GM18868 (cell line): ENCODE results near the gene LRP2.
"Not testable (repeated sequence)": the region's sequence is repeated elsewhere in the genome, so short reads cannot be mapped to it uniquely, and the experiment has no call there.

ENCODE experiments used
- ATAC-seq: cut with Tn5 transposase; IDR thresholded peaks from one replicate; pipeline ENCODE4 v1.9.1; 2021; ENCODE audit warnings: mild to moderate bottlenecking, moderate library complexity; ENCODE audit not compliant: unreplicated experiment

LRP2 gene

DNA sequence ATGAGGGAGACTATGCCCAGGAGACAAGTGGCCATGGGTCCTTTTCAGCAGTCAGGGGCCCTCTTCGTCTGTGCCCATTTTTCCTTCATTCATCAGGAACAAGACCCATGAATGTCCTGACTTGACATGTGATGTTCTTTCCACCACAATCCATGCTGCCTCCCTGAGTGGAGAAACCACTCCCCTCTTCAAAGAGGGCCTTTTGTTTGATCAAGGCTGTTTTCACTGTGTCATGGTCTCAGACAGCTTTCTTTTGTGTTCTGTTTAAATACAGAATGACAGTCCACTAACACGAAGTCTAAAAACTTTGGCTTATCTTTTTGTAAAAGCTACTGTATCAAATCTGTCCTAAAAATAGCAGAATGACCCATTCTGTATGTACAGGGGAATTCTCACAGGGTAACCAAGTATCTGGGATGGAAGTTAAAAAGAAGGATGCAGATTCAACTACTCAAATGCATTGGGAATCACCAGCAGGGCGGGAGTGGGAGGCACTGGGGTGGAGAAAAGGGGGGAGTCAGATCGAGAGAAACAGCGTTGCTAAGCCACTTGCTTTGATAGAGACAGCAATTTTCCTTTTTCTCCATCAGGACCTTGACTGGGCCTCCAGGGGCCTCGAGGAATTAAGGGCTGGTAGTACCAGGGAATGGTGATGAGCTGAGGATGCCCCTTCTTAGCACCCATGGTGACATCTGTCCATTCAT is 13.9 kb downstream of the LRP2 start:
- no peak for ATAC-seq

DNA sequence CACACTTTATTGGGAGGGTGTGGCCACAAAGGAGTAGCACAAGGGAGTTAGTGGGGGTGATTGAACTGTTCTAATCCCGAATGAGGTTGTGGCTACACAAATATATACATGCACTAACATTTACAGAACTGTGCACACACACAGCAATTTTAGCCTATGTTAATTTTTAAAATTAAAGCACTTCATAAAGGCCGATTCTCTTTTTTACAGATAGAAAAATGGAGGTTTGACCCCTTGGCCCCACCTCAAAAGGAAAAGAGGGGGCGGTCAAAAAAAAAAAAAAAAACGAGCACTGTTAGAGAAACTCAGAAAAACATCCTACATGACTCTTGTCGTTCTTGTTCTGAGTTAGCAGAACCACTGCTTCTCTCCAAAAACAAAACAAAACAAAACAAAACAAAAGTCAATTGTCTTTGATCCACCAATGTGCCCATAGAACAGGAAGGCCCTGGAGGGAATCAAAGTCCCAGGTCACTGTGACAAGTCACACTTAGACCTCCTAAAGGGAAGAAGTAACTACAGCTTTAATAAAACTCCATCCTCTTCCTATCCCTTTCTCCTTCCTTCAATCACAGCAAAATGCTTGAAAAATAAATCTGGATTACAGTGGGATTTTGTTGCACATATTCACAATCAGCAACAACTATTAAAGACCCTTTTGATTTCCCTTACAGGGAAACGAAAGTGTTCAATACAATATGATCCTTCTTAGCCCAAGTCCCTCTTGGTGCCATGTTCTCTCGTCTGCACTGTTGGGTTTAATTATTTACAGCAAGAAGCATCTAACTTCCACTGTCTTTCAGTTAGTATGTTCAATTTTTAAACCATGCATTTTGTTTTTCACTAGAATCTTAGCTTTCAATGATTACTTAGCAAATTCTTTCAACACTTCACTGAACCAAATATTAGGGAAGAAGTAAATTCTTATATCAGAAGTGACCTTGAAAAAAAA is 16.6 kb downstream of the LRP2 start:
- ATAC-seq = no peak

DNA sequence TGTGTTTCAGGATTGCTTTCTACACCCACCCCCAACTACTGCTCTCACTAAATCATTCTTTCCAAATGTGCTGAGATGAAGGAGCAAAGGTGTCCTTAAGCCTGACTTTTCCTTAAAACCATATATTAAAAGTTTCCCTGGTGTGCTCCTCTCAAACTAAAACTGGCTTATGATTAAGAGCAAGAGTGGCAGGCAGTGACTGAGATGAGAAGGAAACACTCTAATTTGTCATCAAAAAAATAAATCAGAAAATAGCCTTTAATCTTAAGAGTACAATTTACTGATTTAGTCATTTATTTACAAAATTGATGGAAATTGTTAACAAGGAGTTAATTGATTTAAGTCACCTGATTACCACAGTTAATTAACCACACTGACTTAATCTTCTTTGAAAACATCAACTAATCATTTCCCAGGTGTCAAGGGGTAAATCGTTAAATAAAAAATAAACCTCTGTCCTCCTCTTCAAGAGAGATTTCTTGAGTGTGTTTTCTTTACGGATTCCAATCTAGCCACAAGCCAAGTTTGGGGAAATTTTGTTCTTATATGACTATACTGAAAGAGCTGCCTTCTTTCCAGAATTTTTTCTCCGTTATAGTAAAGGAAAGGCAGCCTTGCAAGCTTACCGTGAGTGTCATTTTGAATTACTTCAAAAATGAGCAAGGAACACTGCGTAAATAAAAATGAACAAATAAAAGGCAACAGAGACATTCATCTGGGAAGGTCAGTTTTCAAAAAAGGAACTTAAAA is 17.4 kb downstream of the LRP2 start:
- no peak for ATAC-seq

DNA sequence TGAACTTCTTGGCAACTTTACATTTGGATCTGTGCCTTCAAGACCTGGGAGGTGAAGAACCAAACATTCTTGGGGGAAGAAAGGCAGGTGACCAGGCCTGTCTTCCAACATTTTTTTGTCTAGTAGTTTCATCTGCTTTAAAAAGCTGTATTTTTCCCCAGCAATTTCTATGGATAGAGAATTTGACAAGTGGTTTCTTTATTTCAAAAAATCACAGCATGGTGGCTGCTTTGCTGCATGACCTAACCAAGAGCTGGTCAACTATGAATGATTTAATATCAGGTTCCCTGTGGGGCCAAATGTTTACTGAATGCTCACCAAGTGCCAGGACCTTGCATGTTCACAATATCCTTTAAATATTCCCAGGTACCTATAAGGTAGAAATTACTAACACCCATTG is 19.1 kb downstream of the LRP2 start:
- no peak for ATAC-seq

DNA sequence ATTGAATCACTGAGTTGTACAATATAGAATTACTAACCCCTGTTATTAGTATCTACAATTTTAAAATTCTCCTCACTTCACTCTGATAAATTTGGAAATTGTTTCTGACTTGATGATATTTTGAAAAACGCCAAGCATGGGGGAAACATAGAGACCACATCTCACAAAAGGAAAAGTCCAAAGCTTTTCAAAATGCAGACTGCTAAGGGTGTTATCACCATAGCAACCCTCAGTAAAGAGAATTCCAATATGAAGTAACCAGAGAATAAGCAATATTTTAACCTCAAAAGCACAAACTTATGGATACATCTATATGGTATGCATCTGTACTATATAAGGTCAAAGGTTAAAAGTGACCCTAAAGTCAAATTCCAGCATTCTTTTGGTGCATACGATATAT is 22.7 kb downstream of the LRP2 start:
- no peak for ATAC-seq

DNA sequence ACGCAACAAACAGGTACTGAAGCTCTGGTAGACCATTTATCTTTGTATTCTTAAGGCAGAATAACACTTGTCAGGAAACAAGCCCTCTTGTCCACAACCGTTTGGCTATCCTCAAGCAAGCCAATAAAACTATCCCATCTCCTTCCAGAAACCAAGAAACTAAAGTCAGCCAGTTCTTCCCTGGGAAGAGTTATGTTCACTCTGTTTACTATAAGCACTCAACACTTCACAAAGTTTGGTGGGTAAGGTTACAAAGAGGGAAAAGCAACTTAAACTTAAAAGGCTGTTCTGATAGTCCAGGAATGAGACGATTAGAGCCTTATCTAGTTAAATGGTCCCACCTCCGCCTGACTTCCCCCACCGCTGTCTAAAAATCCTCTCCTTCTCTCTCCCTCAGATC is 25.6 kb downstream of the LRP2 start:
- ATAC-seq = no peak

DNA sequence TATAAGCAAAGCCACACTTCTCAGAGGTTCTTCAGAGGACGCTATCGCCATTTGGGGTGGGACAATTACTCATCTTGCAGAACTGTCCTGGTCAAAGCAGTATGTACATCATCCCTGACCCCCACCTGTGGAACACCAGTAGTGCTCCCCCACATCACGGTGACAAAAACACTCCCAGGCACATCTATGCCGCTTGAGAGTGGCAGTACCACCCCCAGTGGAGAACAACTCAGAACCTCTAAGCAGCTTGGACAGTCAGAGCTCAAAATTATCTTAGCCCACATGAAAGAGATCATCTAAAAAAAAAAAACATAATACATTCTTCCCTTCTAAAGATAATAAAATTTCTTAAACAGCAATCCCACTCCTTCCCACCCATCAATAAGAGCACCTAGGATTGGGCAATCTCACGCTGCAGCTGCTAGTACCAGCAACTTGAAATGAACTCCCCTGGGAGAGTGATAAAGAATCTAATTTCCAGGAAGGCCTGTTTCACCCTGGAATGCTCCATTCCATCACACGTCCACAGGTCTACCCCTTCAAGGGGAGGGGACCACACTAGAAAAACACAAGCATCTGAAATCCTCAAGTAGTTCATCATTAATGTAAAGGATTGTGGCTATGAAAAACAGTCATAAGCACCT is 31.7 kb downstream of the LRP2 start:
- ATAC-seq = no peak

DNA sequence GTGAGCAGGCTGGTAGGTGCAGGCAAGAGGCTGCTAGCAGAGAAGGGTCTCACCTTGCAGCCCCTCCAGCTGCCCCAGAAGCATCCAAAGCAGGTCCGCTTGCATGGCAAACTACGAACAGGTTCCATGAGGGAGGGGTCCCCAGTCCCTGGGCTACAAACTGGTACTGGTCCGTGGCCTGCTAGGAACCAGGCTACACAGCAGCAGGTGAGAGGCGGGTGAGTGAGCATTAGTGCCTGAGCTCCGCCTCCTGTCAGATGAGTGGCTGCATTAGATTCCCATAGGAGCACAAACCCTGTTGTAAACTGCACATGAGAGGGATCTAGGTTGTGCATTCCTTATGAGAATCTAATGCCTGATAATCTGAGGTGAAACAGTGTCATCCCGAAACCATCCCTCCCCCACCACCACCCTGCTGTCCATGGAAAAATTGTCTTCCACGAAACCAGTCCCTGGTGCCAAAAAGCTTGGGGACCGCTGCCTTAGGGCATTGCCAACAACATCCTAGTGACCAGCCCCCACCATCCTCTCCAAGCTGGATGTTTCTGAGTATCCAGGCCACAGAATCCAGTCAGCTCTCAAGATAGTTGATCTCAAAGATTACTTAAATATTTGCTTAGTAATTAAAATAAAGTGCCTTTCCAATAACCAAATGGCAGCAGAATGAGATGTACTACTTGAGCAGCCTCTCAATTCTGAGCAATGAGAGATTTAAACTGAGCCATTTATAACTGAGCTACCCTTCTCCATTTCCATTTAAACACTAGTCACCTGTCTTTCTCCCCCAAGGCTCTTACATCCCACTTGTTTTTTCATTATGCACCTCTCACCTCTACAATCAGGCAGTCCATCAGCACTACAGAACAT is 32.4 kb downstream of the LRP2 start:
- ATAC-seq = no peak

DNA sequence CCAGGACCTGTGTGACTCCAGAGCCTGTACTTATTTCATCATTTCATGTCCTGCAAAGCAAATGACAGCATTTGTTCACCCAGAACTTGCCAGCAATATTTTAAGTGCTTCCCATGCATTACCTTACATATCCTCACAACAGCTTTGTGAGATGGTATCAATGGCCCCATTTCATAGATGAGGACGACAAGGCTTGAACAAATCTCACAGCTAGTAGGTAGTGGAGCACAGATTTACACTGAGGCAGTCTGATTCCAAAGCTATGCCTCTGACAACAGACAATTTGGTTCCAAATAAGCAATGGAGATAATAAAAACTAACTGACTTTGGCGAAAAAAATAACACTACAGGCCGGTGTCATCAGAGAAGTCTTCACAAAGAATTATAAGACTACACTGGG is 33.5 kb downstream of the LRP2 start:
- ATAC-seq = no peak

DNA sequence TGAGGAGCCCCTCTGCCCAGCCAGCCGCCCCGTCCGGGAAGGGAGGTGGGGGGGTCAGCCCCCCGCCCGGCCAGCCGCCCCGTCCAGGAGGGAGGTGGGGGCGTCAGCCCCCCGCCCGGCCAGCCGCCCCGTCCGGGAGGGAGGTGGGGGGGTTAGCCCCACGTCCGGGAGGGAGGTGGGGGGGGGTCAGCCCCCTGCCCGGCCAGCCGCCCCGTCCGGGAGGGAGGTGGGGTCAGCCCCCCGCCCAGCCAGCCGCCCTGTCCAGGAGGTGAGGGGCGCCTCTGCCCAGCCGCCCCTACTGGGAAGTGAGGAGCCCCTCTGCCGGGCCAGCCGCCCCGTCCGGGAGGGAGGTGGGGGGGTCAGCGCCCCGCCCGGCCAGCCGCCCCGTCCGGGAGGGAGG is 34.5 kb downstream of the LRP2 start:
- ATAC-seq = not testable (repeated sequence)

DNA sequence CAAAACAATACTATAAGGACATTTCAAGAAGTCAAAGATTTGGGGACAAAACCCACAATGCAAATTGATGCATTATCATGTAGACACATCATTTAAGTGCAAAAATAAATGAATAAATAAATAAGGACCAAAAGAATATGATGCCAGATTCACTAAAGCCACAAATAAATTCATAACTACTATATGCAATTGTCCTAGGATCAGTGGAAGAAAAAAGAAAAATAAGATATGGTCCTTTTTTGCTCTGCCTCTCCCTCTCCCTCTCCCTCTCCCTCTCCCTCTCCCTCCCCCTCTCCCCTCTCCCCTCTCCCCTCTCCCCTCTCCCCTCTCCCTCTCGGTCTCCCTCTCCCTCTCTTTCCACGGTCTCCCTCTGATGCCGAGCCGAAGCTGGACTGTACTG is 36.4 kb downstream of the LRP2 start:
- not testable (repeated sequence) for ATAC-seq

DNA sequence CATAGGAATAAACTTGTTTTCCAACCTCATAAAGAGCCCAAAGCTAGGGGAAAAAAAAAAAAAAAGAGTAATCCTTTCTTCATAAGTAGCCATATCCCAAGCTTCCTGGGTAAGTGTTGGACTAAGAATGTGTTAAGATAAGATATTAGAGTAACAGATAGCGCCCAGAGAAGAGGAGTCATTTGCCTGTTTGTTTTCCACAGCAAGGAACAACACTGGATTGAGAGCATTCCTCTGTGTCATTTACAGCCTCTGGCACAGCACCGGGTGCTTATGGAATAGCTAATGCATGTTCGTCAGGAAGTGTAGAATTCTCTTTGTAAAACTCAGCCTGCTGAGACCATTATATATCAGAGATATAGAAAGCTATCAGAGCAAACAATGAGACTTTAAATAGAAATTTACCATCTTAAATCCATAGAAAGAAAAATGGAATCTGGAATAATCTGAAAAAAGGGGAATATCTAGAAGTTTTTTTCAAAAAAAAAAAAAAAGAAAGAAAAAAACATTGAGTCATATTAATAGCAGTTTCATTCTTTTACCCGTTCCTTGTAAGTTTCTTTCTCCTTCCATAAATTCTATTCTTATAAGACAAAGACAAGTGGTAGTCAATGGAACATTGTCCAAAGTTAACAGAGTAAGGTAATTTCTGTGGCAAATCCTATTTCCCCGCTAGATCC is 37.6 kb downstream of the LRP2 start:
- no peak for ATAC-seq

DNA sequence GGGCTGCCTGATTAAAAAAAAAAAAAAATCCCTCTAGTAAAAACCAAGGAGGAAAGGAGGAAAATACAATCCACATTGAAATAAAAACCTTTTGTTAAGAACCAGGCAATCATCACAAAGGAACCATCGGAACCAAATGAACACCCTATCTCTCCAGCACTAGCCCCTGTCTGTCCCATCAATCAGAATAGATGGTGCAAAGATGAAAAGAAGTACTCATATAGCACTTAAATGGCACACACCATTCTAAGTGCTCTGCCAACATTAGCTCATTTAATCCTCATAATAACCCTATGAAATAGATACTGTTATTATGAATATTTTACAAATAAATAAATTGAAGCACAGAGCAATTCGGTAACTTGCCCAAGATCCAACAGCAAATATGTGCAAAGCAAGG is 38.5 kb downstream of the LRP2 start:
- no peak for ATAC-seq

DNA sequence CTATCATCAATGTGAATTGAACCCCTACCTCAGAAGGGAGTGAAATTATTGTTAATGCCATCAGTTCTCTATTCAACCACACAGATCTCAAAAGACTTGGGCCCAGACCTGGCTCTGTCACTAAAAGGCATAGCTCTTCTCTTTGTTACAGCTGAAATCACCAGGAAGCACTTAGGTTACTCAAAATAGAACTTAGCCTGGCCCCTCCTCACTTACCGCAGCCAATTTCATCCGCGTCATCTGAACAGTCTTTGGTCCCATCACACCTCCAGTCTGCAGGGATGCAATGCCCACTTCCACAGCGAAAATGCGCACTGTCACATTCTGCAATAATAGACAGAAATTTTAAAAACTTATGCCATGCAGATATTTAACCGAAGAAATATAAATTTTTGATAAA is 41.8 kb downstream of the LRP2 start:
- no peak for ATAC-seq

DNA sequence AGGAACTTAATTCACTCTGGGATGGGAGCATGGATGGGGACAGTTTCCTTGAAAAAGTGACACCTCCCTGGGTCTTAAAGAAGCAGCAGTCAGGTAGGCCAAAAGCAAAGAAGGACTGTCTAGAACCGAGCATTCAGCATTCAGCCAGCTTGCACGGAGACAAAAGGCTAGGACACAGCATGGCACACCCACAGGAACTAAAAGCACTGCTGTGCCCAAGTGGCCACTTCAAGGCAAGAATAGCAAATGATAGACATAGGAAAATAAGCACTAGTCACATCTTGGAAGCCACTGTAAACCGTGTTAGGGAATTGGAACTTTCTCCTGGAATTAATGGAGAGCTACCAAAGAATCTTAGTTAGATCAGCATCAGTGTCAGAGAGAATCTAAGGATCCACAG is 47.0 kb downstream of the LRP2 start:
- no peak for ATAC-seq

DNA sequence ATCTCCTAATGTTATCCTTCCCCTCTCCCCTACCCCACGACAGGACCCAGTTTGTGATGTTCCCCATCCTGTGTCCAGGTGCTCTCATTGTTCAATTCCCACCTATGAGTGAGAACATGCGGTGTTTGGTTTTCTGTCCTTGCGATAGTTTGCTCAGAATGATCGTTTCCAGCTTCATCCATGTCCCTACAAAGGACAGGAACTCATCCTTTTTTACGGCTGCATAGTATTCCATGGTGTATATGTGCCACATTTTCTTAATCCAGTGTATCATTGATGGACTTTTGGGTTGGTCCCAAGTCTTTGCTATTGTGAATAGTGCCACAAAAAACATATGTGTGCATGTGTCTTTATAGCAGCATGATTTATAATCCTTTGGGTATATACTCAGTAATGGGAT is 54.0 kb downstream of the LRP2 start:
- ATAC-seq = not testable (repeated sequence)

DNA sequence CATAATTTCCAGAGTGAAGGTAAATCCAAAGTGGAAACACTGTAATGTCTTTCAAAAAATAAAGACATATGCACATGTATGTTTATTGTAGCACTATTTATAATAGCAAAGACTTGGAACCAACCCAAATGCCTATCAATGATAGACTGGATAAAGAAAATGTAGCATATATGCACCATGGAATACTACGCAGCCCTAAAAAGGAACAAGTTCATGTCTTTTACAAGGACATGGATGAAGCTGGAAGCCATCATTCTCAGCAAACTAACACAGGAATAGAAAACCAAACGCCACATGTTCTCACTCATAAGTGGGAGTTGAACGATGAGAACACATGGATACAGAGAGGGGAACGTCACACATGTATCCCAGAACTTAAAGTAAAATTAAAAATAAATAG is 57.6 kb downstream of the LRP2 start:
- not testable (repeated sequence) for ATAC-seq

DNA sequence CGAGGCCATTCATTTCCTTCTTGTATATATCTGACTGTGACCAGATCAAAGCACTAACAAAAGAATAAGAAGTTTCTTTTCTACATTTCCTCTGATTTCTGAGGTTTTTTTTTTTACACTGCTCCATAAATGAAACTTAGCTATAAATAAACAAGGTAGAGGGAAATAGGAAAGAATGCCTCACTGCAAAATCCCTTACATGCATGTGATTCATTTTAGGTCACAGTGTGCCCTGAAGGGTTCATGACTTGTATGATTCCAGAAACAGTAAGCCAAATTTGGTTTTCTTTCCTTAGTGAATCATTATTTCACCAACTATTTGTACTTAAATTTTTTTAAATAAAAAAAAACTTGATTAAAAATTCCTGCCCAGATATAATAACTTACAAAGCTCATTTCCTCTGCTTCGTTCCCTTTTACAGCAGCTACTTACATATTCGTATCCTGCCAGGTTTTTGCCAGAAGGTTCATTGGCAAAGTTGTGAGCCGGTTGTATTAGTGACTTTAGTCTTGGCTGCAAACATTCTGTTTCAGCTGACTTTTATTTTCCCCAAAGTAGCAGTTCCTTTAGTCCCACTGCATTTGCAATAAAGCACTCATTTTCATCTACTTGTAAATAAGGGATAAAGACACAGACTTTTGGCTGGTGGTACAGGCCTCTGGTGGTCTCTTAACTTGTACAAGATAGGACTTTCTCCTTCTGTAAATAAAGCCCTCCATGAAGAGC is 58.6 kb downstream of the LRP2 start:
- ATAC-seq = no peak

DNA sequence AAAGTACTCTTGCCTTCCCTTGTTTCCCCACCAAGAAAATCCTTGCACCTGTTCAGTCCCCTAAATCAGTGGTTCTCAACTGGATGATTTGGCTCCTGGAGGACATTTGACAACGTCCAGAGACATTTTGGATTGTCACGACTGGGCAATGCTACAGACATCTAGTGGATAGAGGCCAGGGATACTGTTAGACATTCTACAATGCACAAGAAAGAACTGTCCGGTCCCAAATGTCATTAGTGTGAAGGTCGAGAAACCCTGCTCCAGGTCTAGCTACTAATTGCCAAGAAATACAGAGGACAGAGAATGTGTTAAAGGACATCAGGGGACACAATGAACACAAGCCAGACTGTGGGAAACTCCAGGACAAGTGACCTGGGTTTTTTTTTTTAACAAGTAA is 60.0 kb downstream of the LRP2 start:
- ATAC-seq = no peak
